Kidney (tissue), 14 donors: ENCODE measurements around the gene SLC17A9. TPM values are rescaled to one million over a fixed set of nuclear protein-coding genes. Genes with fewer than 3 reads are reported as not detected.
A peak's percentile ranks its signal among the peaks of the same experiment; 100 is the strongest.

ENCODE experiments used
- DNase-seq, 5 donors: peaks; one replicate each; pipeline ENCODE4 v3.0.0-alpha.2; 2013 to 2020
- FAIRE-seq: peaks from 2 replicates; lab custom pipeline; 2012; peaks lifted over from hg19 to GRCh38; lab: Jason Lieb, UNC
- H3K27ac ChIP-seq, 2 donors: one replicate each; pipeline ENCODE4 v1.7.0; 2013; ENCODE audit warnings: low read depth in 2 of 2, low read length in 2 of 2, inconsistent platforms in 1 of 2
- H3K27me3 ChIP-seq: one replicate; pipeline ENCODE4 v1.7.1; 2013; ENCODE audit warnings: low read length, inconsistent platforms; ENCODE audit not compliant: control insufficient read depth, insufficient read depth
- H3K36me3 ChIP-seq, 3 donors: one replicate each; pipeline versions ENCODE4 v1.7.0 to v1.7.1; 2013; ENCODE audit warnings: low read length in 3 of 3, control low read depth in 1 of 3, inconsistent platforms in 1 of 3; ENCODE audit not compliant: insufficient read depth in 3 of 3, control insufficient read depth in 2 of 3
- H3K4me1 ChIP-seq, 3 donors: one replicate each; pipeline versions ENCODE4 v1.7.0 to v1.7.1; 2013; ENCODE audit warnings: low read length in 3 of 3, inconsistent platforms in 1 of 3, low read depth in 1 of 3; ENCODE audit not compliant: control insufficient read depth in 2 of 3, insufficient read depth in 2 of 3
- H3K4me3 ChIP-seq, 3 donors: one replicate each; pipeline versions ENCODE4 v1.7.0 to v1.8.1; 2013; ENCODE audit warnings: low read length in 3 of 3, control low read depth in 1 of 3, inconsistent platforms in 1 of 3
- H3K9ac ChIP-seq, 3 donors: one replicate each; pipeline versions ENCODE4 v1.7.0 to v1.7.1; 2013; ENCODE audit warnings: low read length in 3 of 3, control low read depth in 1 of 3, inconsistent platforms in 1 of 3
- H3K9me3 ChIP-seq, 3 donors: one replicate each; pipeline versions ENCODE4 v1.7.0 to v1.7.1; 2013; ENCODE audit warnings: low read length in 3 of 3, control low read depth in 1 of 3, inconsistent platforms in 1 of 3; ENCODE audit not compliant: control insufficient read depth in 2 of 3, insufficient read depth in 1 of 3
- CTCF ChIP-seq: IDR thresholded peaks from 3 replicates; pipeline ENCODE4 v1.5.1; 2012; ENCODE audit warnings: mild to moderate bottlenecking, moderate library complexity, borderline replicate concordance; ENCODE audit not compliant: insufficient read depth; ENCODE audit errors: extremely low read depth
- intact Hi-C: fragments of 100-400 bp; cut with DNase I; formaldehyde crosslinking; loops from one replicate; pipeline ENCODE4 v1.11.1; 2022
- polyA plus RNA-seq: library from polyadenylated mRNA; stranded (reverse); fragments of 350-450 nt; fragmentation: Illumina TruSeq; extraction: RNeasy Lipid Tissue Mini Kit (QIAGEN cat#74804); gene quantifications from one replicate; pipeline ENCODE4 v1.2.3, GENCODE V29; 2014; ENCODE audit warnings: low read depth, low replicate concordance; ENCODE audit not compliant: insufficient read depth
- total RNA-seq: library from RNA; stranded (reverse); fragmentation: NEBNext Ultra II Directional; extraction: Animal tissue kit (Norgen Biotek cat#: 25700); gene quantifications from one replicate; pipeline ENCODE4 v1.2.1, GENCODE V29; 2021
- donor health status: control.
- donor health status: control.
- donor health status: control.
- donor health status: control.
- donor health status: control.
- donor health status: DM: yes; HTN: yes; CAD: no.
- donor health status: Normal renal cell carcinoma (clear cell type).

SLC17A9 gene
- total and polyA plus RNA-seq, 2 donors from 2014 or later: 2.0 to 9.5 TPM

- DNase-seq (peak in 1 of 5 donors; percentile 24), FAIRE-seq (no peak)
- Histone ChIP-seq H3K4me3 (no peak overlapping the region), H3K27ac (no peak overlapping the region), H3K36me3 (peaks cover 4 to 48% (median 33%) of the 10 kb centered on the region in 3 donors), H3K9me3 (no peaks in the 10 kb centered on the region), H3K9ac (no peak overlapping the region), H3K4me1 (no peaks in the 10 kb centered on the region), H3K27me3 (no peaks in the 10 kb centered on the region)
- TF ChIP-seq CTCF: no peak
- intact Hi-C loops: no loop called here
Observed at GRCh38 chr20:62944746-62945145, 7.8 kb upstream of the SLC17A9 start.

- FAIRE-seq (no peak), DNase-seq (peak in 1 of 5 donors; percentile 51)
- Histone ChIP-seq H3K27me3 (no peaks in the 10 kb centered on the region), H3K4me1 (no peaks in the 10 kb centered on the region), H3K9ac (no peak overlapping the region), H3K9me3 (no peaks in the 10 kb centered on the region), H3K4me3 (no peak overlapping the region), H3K27ac (no peak overlapping the region), H3K36me3 (peaks cover 4 to 56% (median 37%) of the 10 kb centered on the region in 3 donors)
- no peak for TF ChIP-seq CTCF
- intact Hi-C loops: no loop called here
Observed at GRCh38 chr20:62945771-62946339, 6.7 kb upstream of the SLC17A9 start.

GRCh38 chr20:62946918-62947317 lies 5.6 kb upstream of the SLC17A9 start:
- Histone ChIP-seq H3K36me3 (peaks cover 4 to 56% (median 34%) of the 10 kb centered on the region in 3 donors), H3K4me1 (no peaks in the 10 kb centered on the region), H3K4me3 (no peak overlapping the region), H3K9ac (no peak overlapping the region), H3K9me3 (no peaks in the 10 kb centered on the region), H3K27ac (no peak overlapping the region), H3K27me3 (no peaks in the 10 kb centered on the region)
- no peak for FAIRE-seq
- peak in 1 of 5 donors; percentile 20 for DNase-seq
- no peak for TF ChIP-seq CTCF
- intact Hi-C loops: no loop called here
